Upper lobe of right lung (tissue), 1 donor: Measurements from ENCODE around the gene ZNF277. TPM values are rescaled to one million over a fixed set of nuclear protein-coding genes. Genes with fewer than 3 reads are reported as not detected.
"Not testable (repeated sequence)": the region's sequence is repeated elsewhere in the genome, so short reads cannot be mapped to it uniquely, and the experiment has no call there.

ENCODE experiments used
- ATAC-seq: fragments of 200-7000 bp; cut with Tn5 transposase; one replicate; pipeline ENCODE4 v1.9.1; 2020; ENCODE audit warnings: mild to moderate bottlenecking, moderate library complexity
- DNase-seq: peaks from one replicate; pipeline ENCODE4 v3.0.0-alpha.2; 2020
- H3K27ac ChIP-seq: fragments of 200-600 bp; one replicate; pipeline ENCODE4 v1.8.0; 2022
- H3K27me3 ChIP-seq: fragments of 200-600 bp; one replicate; pipeline ENCODE4 v1.8.0; 2022; ENCODE audit warnings: mild to moderate bottlenecking
- H3K36me3 ChIP-seq: fragments of 200-600 bp; one replicate; pipeline ENCODE4 v1.8.0; 2022
- H3K4me1 ChIP-seq: fragments of 200-600 bp; one replicate; pipeline ENCODE4 v1.8.0; 2022
- H3K4me3 ChIP-seq: fragments of 200-600 bp; one replicate; pipeline ENCODE4 v1.8.0; 2022; ENCODE audit warnings: mild to moderate bottlenecking
- H3K9me3 ChIP-seq: fragments of 200-600 bp; one replicate; pipeline ENCODE4 v1.8.0; 2022
- intact Hi-C: fragments of 100-400 bp; cut with DNase I; formaldehyde crosslinking; loops from one replicate; pipeline ENCODE4 v1.11.0; 2022
- total RNA-seq: library from RNA; stranded (reverse); fragmentation: NEBNext Ultra II Directional; extraction: Animal tissue kit (Norgen Biotek cat#: 25700); gene quantifications from one replicate; pipeline ENCODE4 v1.2.1, GENCODE V29; 2021
- TF ChIP-seq, protein P1 (sequence below): fragments of 200-600 bp; IDR thresholded peaks from one replicate; pipeline ENCODE4 v1.8.0; 2022; ENCODE audit warnings: antibody characterized with exemption
- donor health status: DM: no; HTN: yes; CAD: no; lungs with severe emphysema.

The ZNF277 gene
- total RNA-seq, 1 donor from 2014 or later: 31.0 TPM

- Histone ChIP-seq H3K4me1 (no peaks in the 10 kb centered on the region), H3K9me3 (no peaks in the 10 kb centered on the region), H3K4me3 (no peak overlapping the region), H3K27ac (no peak overlapping the region), H3K27me3 (no peaks in the 10 kb centered on the region), H3K36me3 (no peaks in the 10 kb centered on the region)
- no peak for DNase-seq
- TF ChIP-seq, protein P1, sequence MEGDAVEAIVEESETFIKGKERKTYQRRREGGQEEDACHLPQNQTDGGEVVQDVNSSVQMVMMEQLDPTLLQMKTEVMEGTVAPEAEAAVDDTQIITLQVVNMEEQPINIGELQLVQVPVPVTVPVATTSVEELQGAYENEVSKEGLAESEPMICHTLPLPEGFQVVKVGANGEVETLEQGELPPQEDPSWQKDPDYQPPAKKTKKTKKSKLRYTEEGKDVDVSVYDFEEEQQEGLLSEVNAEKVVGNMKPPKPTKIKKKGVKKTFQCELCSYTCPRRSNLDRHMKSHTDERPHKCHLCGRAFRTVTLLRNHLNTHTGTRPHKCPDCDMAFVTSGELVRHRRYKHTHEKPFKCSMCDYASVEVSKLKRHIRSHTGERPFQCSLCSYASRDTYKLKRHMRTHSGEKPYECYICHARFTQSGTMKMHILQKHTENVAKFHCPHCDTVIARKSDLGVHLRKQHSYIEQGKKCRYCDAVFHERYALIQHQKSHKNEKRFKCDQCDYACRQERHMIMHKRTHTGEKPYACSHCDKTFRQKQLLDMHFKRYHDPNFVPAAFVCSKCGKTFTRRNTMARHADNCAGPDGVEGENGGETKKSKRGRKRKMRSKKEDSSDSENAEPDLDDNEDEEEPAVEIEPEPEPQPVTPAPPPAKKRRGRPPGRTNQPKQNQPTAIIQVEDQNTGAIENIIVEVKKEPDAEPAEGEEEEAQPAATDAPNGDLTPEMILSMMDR: no peak
- intact Hi-C loops: no loop called here
- no peak for ATAC-seq
Observed at GRCh38 chr7:112302566-112302965, 96.1 kb downstream of the ZNF277 start.

DNA sequence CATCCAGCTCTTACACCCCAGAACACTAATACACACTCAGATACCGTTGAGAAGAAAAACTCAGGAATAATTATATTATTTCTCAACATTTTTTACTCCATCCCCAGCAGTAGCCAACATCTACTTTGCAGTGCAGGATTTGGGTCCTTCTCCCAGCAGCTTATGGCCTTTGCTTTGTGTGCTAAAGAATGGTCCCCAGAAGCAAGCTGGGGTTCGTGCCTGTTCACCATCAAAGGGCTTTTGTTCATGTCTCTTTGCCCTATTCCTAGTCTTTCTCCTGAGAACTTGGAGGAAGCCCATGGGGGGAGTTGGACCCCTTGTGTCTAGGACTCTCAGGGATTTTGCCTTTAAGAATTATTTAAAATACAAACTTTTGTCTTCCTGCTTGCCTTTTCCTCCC is 100.4 kb downstream of the ZNF277 start:
- DNase-seq (no peak), ATAC-seq (no peak)
- H3K9me3 ChIP-seq: no peaks in the 10 kb centered on the region
- no peaks in the 10 kb centered on the region for H3K27me3 ChIP-seq
- no peaks in the 10 kb centered on the region for H3K4me1 ChIP-seq
- no peak overlapping the region for H3K27ac ChIP-seq
- intact Hi-C loops: no loop called here
- no peak overlapping the region for H3K4me3 ChIP-seq
- TF ChIP-seq, protein P1: no peak
- H3K36me3 ChIP-seq: no peaks in the 10 kb centered on the region

GRCh38 chr7:112307506-112307905 is 101.0 kb downstream of the ZNF277 start:
- DNase-seq (no peak), ATAC-seq (no peak)
- Histone ChIP-seq H3K36me3 (no peaks in the 10 kb centered on the region), H3K4me1 (no peaks in the 10 kb centered on the region), H3K27ac (no peak overlapping the region), H3K27me3 (no peaks in the 10 kb centered on the region), H3K9me3 (no peaks in the 10 kb centered on the region), H3K4me3 (no peak overlapping the region)
- intact Hi-C loops: no loop called here
- TF ChIP-seq, protein P1: no peak

DNA sequence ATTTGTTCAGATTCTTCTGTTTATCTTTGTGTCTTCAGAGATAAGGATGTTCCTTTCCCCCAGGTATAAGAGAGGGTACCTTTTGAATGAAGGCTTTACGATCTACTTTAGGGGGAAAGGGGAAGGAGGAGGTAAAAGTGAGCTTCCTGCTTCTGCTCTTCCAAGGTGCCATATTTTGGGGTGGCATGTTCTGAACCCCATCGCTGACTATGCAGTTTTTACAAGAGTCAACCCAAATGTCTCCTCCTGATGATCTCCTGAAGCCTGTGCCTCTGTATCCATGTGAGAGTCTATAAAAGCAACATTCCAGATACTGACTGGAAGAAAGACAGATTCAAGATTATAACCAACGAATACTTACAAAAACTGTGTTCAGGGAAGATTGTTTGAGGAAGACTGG is 102.5 kb downstream of the ZNF277 start:
- Histone ChIP-seq H3K36me3 (no peaks in the 10 kb centered on the region), H3K27ac (no peak overlapping the region), H3K9me3 (no peaks in the 10 kb centered on the region), H3K4me3 (no peak overlapping the region), H3K27me3 (no peaks in the 10 kb centered on the region), H3K4me1 (no peaks in the 10 kb centered on the region)
- intact Hi-C loops: no loop called here
- DNase-seq (no peak), ATAC-seq (no peak)
- TF ChIP-seq, protein P1: no peak

GRCh38 chr7:112316803-112317202 is 110.3 kb downstream of the ZNF277 start:
- H3K27ac ChIP-seq, intact Hi-C loops, ATAC-seq, H3K9me3 ChIP-seq, H3K36me3 ChIP-seq, DNase-seq, H3K4me3 ChIP-seq, H3K27me3 ChIP-seq, H3K4me1 ChIP-seq: not testable (repeated sequence)

DNA sequence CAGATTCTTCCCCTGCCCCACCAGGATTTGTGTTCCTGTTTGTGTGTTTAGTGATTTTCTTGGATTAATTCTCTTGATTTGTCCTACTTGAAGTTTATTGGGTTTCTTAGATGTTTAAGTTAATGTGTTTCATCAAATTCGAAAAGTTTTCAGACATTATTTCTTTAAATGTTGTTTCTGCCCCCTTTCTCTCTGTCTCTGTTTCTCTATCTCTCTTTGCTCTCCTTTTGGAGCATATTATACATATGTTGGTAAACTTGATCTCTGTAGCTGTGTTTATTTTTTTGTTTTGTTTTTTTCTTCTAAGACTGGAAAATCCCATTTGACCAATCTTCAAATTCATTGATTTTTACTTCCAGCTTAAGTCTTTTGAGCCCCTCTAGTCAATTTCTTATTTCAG is 115.6 kb downstream of the ZNF277 start:
- no peaks in the 10 kb centered on the region for H3K9me3 ChIP-seq
- no peak overlapping the region for H3K4me3 ChIP-seq
- H3K27me3 ChIP-seq: no peaks in the 10 kb centered on the region
- no peak for DNase-seq
- TF ChIP-seq, protein P1: no peak
- intact Hi-C loops: no loop called here
- no peak overlapping the region for H3K27ac ChIP-seq
- no peaks in the 10 kb centered on the region for H3K4me1 ChIP-seq
- peaks cover 4% of the 10 kb centered on the region for H3K36me3 ChIP-seq
- ATAC-seq: no peak
